Panc1 (cell line): ENCODE results near the gene GPR156. TPM values are rescaled to one million over a fixed set of nuclear protein-coding genes. Genes with fewer than 3 reads are reported as not detected.

ENCODE experiments used
- ATAC-seq: fragments of 200-7000 bp; cut with Tn5 transposase; 2 replicates; pipeline ENCODE4 v1.9.1; 2020; ENCODE audit warnings: mild to moderate bottlenecking, moderate library complexity
- BruUV-seq: library from RNA; stranded (reverse); fragments of 400-500 nt; replicated peaks from 2 replicates; lab custom pipeline; 2021; lab: Mats Ljungman, UMichigan
- CTCF ChIA-PET: fragments of 300-600 bp; sonication (Branson Sonifier 250); formaldehyde crosslinking; loops from one replicate; lab custom pipeline; 2022; ENCODE audit warnings: antibody characterized with exemption; lab: Charles Lee
- POLR2A ChIA-PET: fragments of 300-600 bp; sonication (Branson Sonifier 250); formaldehyde crosslinking; loops from one replicate; lab custom pipeline; 2022; ENCODE audit warnings: antibody characterized with exemption; lab: Charles Lee
- DNase-seq: peaks from one replicate; pipeline ENCODE4 v3.0.0-alpha.2; 2010; ENCODE audit warnings: low read depth, low spot score
- H3K27ac ChIP-seq: 2 replicates; pipeline ENCODE4 v1.5.1; 2011; ENCODE audit warnings: mild to moderate bottlenecking, low read length, inconsistent platforms
- H3K27me3 ChIP-seq: fragments of 200-500 bp; sonication (Bioruptor generic); 2 replicates; pipeline ENCODE4 v1.6.0; 2014; ENCODE audit warnings: low read length, inconsistent platforms; ENCODE audit not compliant: control insufficient read depth, insufficient read depth
- H3K36me3 ChIP-seq: fragments of 200-500 bp; sonication (Bioruptor generic); 2 replicates; pipeline ENCODE4 v1.5.1; 2014; ENCODE audit warnings: inconsistent platforms, mild to moderate bottlenecking, low read length, moderate library complexity; ENCODE audit not compliant: control insufficient read depth, insufficient read depth
- H3K4me1 ChIP-seq: 2 replicates; pipeline ENCODE4 v1.5.1; 2011; ENCODE audit warnings: inconsistent platforms, mild to moderate bottlenecking, low read length, moderate library complexity; ENCODE audit not compliant: control insufficient read depth, insufficient read depth
- H3K4me3 ChIP-seq, 2 experiments: 2 replicates each; pipeline ENCODE4 v1.5.1; 2011 to 2012; ENCODE audit warnings: low read depth in 2 of 2, low read length in 2 of 2, mild to moderate bottlenecking in 2 of 2, inconsistent platforms in 1 of 2, moderate library complexity in 1 of 2
- H3K9me3 ChIP-seq: fragments of 200-500 bp; sonication (Bioruptor generic); 2 replicates; pipeline ENCODE4 v1.5.1; 2014; ENCODE audit warnings: low read depth, mild to moderate bottlenecking, inconsistent platforms, low read length, moderate library complexity; ENCODE audit not compliant: control insufficient read depth, insufficient read depth
- POLR2AphosphoS5 ChIP-seq: IDR thresholded peaks from 2 replicates; pipeline ENCODE4 v1.6.1; 2012; ENCODE audit warnings: mild to moderate bottlenecking, low read depth, low read length, moderate library complexity
- SIN3A ChIP-seq: IDR thresholded peaks from 2 replicates; pipeline ENCODE4 v1.6.1; 2012; ENCODE audit warnings: low read depth, mild to moderate bottlenecking, low read length, moderate library complexity, borderline replicate concordance; ENCODE audit not compliant: insufficient read depth
- TCF7L2 ChIP-seq: IDR thresholded peaks from 2 replicates; pipeline ENCODE4 v1.6.1; 2011; ENCODE audit warnings: mild to moderate bottlenecking, low read depth, low read length, inconsistent platforms
- in situ Hi-C: cut with HindIII; loops from 2 replicates; pipeline ENCODE4 v1.10.0; 2016; ENCODE audit warnings: low sequenced_read_pairs, low pct_unique_long_range_greater_than_20kb
- intact Hi-C: fragments of 100-400 bp; cut with micrococcal nuclease; formaldehyde crosslinking; loops from one replicate; pipeline ENCODE4 v1.10.0; 2022; ENCODE audit not compliant: unreplicated experiment
- total RNA-seq: library from RNA; stranded (reverse); gene quantifications from one replicate; pipeline ENCODE4 v1.2.1, GENCODE V29; 2021; ENCODE audit not compliant: unreplicated experiment
- TF ChIP-seq, protein P1 (sequence below), 2 experiments: IDR thresholded peaks; 2 replicates each; pipeline ENCODE4 v1.6.1; 2011 to 2012; ENCODE audit warnings: low read depth in 2 of 2, control low read depth in 1 of 2, low read length in 1 of 2, mild to moderate bottlenecking in 1 of 2, moderate library complexity in 1 of 2; ENCODE audit not compliant: insufficient read depth in 1 of 2
- TF ChIP-seq, protein P2 (sequence below): fragments of 450-650 bp; IDR thresholded peaks from 2 replicates; pipeline ENCODE4 v1.5.1; 2017; ENCODE audit warnings: mild to moderate bottlenecking

Gene GPR156
- total RNA-seq, 1 experiment from 2014 or later: 0.39 TPM

DNA sequence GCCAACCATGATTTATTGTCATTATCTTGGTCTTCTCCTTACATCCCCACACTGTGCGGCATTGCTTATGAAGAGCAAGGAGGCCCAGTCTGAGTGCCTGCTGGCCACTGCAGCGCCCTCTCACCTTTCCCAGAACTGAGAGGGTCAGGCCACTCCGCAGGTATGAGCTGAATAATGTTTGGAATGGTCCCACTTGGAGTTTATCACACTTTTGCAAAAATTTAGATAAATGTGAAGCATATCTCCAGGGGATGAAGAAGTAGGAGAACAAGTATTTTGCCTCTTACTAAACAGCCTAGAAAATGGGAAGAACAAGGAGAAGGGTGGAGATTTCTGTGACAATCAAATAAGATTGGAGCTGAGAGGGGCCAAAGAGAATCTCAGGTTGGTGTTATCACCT is 116.4 kb downstream of the GPR156 start:
- CTCF ChIA-PET: no interaction called here
- in situ Hi-C loops (no loop called here), intact Hi-C loops (no loop called here)
- H3K36me3 ChIP-seq: no peaks in the 10 kb centered on the region
- no peak overlapping the region for H3K27ac ChIP-seq
- H3K27me3 ChIP-seq: no peaks in the 10 kb centered on the region
- no TSS peak for BruUV-seq
- no peak for DNase-seq
- POLR2A ChIA-PET: no interaction called here
- H3K9me3 ChIP-seq: no peaks in the 10 kb centered on the region
- no peak for ATAC-seq
- no peak overlapping the region for H3K4me3 ChIP-seq
- no peak for TF ChIP-seq POLR2AphosphoS5
- TF ChIP-seq SIN3A: no peak
- TF ChIP-seq, protein P1, sequence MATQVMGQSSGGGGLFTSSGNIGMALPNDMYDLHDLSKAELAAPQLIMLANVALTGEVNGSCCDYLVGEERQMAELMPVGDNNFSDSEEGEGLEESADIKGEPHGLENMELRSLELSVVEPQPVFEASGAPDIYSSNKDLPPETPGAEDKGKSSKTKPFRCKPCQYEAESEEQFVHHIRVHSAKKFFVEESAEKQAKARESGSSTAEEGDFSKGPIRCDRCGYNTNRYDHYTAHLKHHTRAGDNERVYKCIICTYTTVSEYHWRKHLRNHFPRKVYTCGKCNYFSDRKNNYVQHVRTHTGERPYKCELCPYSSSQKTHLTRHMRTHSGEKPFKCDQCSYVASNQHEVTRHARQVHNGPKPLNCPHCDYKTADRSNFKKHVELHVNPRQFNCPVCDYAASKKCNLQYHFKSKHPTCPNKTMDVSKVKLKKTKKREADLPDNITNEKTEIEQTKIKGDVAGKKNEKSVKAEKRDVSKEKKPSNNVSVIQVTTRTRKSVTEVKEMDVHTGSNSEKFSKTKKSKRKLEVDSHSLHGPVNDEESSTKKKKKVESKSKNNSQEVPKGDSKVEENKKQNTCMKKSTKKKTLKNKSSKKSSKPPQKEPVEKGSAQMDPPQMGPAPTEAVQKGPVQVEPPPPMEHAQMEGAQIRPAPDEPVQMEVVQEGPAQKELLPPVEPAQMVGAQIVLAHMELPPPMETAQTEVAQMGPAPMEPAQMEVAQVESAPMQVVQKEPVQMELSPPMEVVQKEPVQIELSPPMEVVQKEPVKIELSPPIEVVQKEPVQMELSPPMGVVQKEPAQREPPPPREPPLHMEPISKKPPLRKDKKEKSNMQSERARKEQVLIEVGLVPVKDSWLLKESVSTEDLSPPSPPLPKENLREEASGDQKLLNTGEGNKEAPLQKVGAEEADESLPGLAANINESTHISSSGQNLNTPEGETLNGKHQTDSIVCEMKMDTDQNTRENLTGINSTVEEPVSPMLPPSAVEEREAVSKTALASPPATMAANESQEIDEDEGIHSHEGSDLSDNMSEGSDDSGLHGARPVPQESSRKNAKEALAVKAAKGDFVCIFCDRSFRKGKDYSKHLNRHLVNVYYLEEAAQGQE (IDR thresholded peaks at IDR 0.05; ENCODE audit: insufficient read depth in 1 of 2, low read depth in 2 of 2, low read length in 1 of 2): no peak
- no peak for TF ChIP-seq TCF7L2
- TF ChIP-seq, protein P2, sequence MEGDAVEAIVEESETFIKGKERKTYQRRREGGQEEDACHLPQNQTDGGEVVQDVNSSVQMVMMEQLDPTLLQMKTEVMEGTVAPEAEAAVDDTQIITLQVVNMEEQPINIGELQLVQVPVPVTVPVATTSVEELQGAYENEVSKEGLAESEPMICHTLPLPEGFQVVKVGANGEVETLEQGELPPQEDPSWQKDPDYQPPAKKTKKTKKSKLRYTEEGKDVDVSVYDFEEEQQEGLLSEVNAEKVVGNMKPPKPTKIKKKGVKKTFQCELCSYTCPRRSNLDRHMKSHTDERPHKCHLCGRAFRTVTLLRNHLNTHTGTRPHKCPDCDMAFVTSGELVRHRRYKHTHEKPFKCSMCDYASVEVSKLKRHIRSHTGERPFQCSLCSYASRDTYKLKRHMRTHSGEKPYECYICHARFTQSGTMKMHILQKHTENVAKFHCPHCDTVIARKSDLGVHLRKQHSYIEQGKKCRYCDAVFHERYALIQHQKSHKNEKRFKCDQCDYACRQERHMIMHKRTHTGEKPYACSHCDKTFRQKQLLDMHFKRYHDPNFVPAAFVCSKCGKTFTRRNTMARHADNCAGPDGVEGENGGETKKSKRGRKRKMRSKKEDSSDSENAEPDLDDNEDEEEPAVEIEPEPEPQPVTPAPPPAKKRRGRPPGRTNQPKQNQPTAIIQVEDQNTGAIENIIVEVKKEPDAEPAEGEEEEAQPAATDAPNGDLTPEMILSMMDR: no peak
- no peaks in the 10 kb centered on the region for H3K4me1 ChIP-seq

DNA sequence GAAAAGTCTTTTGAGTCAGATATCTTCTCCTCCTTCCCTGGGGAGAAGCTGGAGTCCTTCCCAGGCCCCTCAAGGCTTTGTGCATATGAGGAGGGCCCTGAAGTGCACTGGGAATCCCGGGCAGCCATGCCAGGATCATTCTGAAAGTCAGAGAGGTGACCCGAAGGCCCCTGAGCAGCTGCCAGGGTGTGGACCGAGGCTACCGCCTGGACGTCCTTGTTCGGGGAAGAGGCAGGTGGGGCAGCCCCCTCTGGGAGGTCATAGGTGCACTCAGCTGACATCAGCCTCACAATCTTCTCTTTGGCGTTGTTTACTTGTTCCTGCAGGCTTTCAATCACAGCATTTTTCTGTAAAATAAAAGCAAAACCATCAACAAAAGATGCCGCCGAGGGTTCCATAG is 117.0 kb downstream of the GPR156 start:
- POLR2A ChIA-PET: no interaction called here
- TF ChIP-seq, protein P1 (IDR thresholded peaks at IDR 0.05; ENCODE audit: insufficient read depth in 1 of 2, low read depth in 2 of 2, low read length in 1 of 2): no peak
- TF ChIP-seq, protein P2: no peak
- no peak for TF ChIP-seq POLR2AphosphoS5
- no peak for TF ChIP-seq TCF7L2
- no peak for TF ChIP-seq SIN3A

More for the DNA sequence above, 117.0 kb downstream of the GPR156 start:
- DNase-seq: no peak
- CTCF ChIA-PET: no interaction called here
- Histone ChIP-seq H3K4me1 (no peaks in the 10 kb centered on the region), H3K9me3 (no peaks in the 10 kb centered on the region), H3K4me3 (no peak overlapping the region), H3K36me3 (no peaks in the 10 kb centered on the region), H3K27me3 (no peaks in the 10 kb centered on the region; the same call in 1 of the 2 replicates), H3K27ac (no peak overlapping the region)
- ATAC-seq: no peak
- in situ Hi-C loops (no loop called here), intact Hi-C loops (no loop called here)
- no TSS peak for BruUV-seq
